ENCODE measurements around the gene FZD2. TPM values are rescaled to one million over a fixed set of nuclear protein-coding genes. Genes with fewer than 3 reads are reported as not detected.

Gene FZD2
- total RNA-seq, 1 donor from 2014 or later: 56.6 TPM

GRCh38 chr17:44543213-44543904 lies 13.9 kb upstream of the FZD2 start:
- peak; percentile 90 for DNase-seq (ENCODE audit: low spot score)
- no peak overlapping the region for H3K9ac ChIP-seq
- Mint-ChIP-seq H3K9me3 (no peaks in the 10 kb centered on the region), H3K4me1 (peaks cover 88% of the 10 kb centered on the region), H3K27me3 (ENCODE audit: insufficient read depth, low read depth) (peaks cover 21% of the 10 kb centered on the region), H3K4me3 (peak overlapping the region; percentile 68), H3K27ac (peak overlapping the region; percentile 81), H3K36me3 (no peaks in the 10 kb centered on the region)
- peak overlapping the region; percentile 26 for H3K4me3 ChIP-seq
- H4K20me1 ChIP-seq (ENCODE audit: low read depth): no peaks in the 10 kb centered on the region
- H3K4me1 ChIP-seq: peaks cover 91% of the 10 kb centered on the region
- H3K79me2 ChIP-seq (ENCODE audit: low read depth): no peaks in the 10 kb centered on the region
- H3F3A ChIP-seq (ENCODE audit: low read depth): peaks cover 92% of the 10 kb centered on the region
- H2AFZ ChIP-seq (replicated peaks): no peak overlapping the region
- TF ChIP-seq, protein P1, sequence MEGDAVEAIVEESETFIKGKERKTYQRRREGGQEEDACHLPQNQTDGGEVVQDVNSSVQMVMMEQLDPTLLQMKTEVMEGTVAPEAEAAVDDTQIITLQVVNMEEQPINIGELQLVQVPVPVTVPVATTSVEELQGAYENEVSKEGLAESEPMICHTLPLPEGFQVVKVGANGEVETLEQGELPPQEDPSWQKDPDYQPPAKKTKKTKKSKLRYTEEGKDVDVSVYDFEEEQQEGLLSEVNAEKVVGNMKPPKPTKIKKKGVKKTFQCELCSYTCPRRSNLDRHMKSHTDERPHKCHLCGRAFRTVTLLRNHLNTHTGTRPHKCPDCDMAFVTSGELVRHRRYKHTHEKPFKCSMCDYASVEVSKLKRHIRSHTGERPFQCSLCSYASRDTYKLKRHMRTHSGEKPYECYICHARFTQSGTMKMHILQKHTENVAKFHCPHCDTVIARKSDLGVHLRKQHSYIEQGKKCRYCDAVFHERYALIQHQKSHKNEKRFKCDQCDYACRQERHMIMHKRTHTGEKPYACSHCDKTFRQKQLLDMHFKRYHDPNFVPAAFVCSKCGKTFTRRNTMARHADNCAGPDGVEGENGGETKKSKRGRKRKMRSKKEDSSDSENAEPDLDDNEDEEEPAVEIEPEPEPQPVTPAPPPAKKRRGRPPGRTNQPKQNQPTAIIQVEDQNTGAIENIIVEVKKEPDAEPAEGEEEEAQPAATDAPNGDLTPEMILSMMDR (IDR thresholded peaks at IDR 0.05): no peak
- TF ChIP-seq EZH2 (IDR thresholded peaks at IDR 0.05): no peak
- TF ChIP-seq EZH2phosphoT487 (IDR thresholded peaks at IDR 0.05): no peak
- no peaks in the 10 kb centered on the region for H3K27me3 ChIP-seq
- H3K4me2 ChIP-seq: peak overlapping the region; percentile 82
- no peaks in the 10 kb centered on the region for H3K9me3 ChIP-seq (ENCODE audit: low read depth)
- H3K36me3 ChIP-seq: no peaks in the 10 kb centered on the region
- H3K27ac ChIP-seq: peak overlapping the region; percentile 78

DNA sequence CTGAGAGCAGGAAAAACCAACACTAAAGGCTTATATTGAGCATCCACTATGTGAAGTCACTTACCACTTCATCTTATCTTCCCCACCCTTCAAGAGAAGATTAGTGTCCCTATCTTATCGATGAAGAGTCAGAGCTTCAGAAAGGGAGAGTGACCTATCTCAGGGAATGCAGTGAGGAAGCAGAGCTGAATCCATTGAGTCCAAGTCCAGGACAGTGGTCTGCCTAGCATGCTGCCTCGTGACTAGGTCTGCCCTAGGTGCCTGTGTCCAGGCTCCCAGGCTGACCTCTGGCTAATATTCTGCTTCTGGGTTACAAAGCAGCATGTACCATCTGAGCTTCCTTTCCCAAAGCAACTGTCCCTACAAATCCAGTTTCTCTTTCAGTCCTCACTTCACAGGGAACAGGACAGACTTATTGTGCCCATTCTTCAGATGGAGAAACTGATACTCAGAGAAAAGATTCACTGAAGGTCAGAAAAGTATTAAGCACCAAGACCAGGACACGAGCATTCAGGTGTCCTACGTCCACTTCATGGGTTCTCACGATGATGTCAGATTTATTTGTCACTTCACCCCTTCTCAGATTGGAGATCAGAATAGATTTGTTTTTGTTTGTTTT lies 13.3 kb upstream of the FZD2 start:
- peak overlapping the region; percentile 82 for H3K4me2 ChIP-seq
- Mint-ChIP-seq H3K4me1 (peaks cover 92% of the 10 kb centered on the region), H3K4me3 (peak overlapping the region; percentile 65), H3K9me3 (no peaks in the 10 kb centered on the region), H3K27me3 (ENCODE audit: insufficient read depth, low read depth) (peaks cover 21% of the 10 kb centered on the region), H3K36me3 (no peaks in the 10 kb centered on the region), H3K27ac (peak overlapping the region; percentile 81)
- peak overlapping the region; percentile 78 for H3K27ac ChIP-seq
- H3K79me2 ChIP-seq (ENCODE audit: low read depth): no peaks in the 10 kb centered on the region
- no peaks in the 10 kb centered on the region for H3K36me3 ChIP-seq
- no peak overlapping the region for H3K9ac ChIP-seq
- peaks cover 93% of the 10 kb centered on the region for H3K4me1 ChIP-seq
- DNase-seq (ENCODE audit: low spot score): no peak
- H3K27me3 ChIP-seq: no peaks in the 10 kb centered on the region
- peaks cover 96% of the 10 kb centered on the region for H3F3A ChIP-seq (ENCODE audit: low read depth)
- no peaks in the 10 kb centered on the region for H3K9me3 ChIP-seq (ENCODE audit: low read depth)
- H4K20me1 ChIP-seq (ENCODE audit: low read depth): no peaks in the 10 kb centered on the region
- no peak overlapping the region for H2AFZ ChIP-seq (replicated peaks)
- TF ChIP-seq EZH2 (IDR thresholded peaks at IDR 0.05): no peak
- H3K4me3 ChIP-seq: peak overlapping the region; percentile 26

DNA sequence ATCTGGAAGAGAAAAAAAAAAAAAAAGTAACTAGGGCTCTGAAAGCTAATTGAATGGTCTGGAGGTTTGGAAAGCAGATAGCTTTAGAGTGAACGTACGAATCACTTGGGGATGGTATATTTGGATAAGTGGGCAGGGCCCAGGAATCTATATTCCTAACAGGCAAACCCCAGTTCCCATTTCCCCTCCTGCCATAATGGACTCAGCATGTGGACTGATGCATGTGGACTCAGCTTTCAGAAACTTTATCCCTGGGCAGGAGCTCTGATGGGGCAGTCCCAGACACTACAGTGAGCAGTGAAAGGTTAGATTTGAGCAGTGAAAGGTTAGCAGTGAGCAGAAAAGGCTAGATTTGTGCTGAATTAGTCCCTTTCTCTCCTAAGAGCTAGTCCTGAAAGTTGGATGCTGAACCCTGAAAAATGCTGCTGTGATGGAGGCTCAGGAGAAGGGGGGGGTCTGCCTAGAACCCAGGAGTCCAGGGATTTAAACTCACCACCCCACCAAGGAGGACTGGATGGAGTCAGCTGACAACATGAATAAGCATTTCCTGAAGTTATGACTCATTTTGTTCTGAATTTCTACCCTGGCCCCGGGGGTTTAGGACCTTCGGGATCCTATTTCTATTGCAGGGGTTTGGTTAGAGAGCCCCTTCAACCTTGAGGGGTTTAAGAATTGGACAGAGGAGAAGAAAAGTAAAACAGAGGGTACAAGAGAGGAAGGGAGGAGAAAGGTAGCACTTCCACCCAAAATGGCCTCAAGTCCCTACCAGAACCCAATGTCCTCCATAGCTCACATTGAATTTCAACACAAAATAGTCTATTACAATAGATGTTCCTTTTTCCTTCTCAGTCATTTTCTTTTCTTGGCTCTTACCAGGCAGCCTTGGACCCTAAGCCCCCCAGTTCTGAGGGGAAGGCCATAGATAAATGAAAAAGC lies 10.3 kb upstream of the FZD2 start:
- Mint-ChIP-seq H3K4me3 (peak overlapping the region; percentile 33), H3K9me3 (no peaks in the 10 kb centered on the region), H3K27me3 (ENCODE audit: insufficient read depth, low read depth) (peaks cover 15% of the 10 kb centered on the region), H3K36me3 (no peaks in the 10 kb centered on the region), H3K4me1 (peaks cover 81% of the 10 kb centered on the region), H3K27ac (peak overlapping the region; percentile 62)
- Histone ChIP-seq H3K9me3 (ENCODE audit: low read depth) (no peaks in the 10 kb centered on the region), H3K27me3 (no peaks in the 10 kb centered on the region), H3K36me3 (no peaks in the 10 kb centered on the region), H3K4me2 (peak overlapping the region; percentile 37), H3K79me2 (ENCODE audit: low read depth) (no peaks in the 10 kb centered on the region), H3K4me1 (peaks cover 85% of the 10 kb centered on the region), H2AFZ (replicated peaks) (no peak overlapping the region), H3F3A (ENCODE audit: low read depth) (peaks cover 86% of the 10 kb centered on the region), H3K9ac (no peak overlapping the region), H4K20me1 (ENCODE audit: low read depth) (no peaks in the 10 kb centered on the region), H3K4me3 (no peak overlapping the region), H3K27ac (peak overlapping the region; percentile 76)
- no peak for DNase-seq (ENCODE audit: low spot score)
- TF ChIP-seq EZH2 (IDR thresholded peaks at IDR 0.05) (no peak), EZH2phosphoT487 (IDR thresholded peaks at IDR 0.05) (no peak)
- TF ChIP-seq, protein P1 (IDR thresholded peaks at IDR 0.05): no peak
